CD1c-positive myeloid dendritic cell (primary cell): ENCODE measurements around the gene ZNF565.
"Not testable (repeated sequence)": the region's sequence is repeated elsewhere in the genome, so short reads cannot be mapped to it uniquely, and the experiment has no call there.

Experiments
- DNase-seq: peaks from one replicate; pipeline ENCODE4 v3.0.0-alpha.2; 2016; ENCODE audit errors: extremely low spot score

Gene ZNF565

GRCh38 chr19:36150586-36150985, 63.9 kb downstream of the ZNF565 start:
- no peak for DNase-seq

- no peak for DNase-seq
These were observed 64.6 kb downstream of the ZNF565 start for GRCh38 chr19:36149673-36150406.

- DNase-seq: no peak
These were observed 69.8 kb downstream of the ZNF565 start for GRCh38 chr19:36144624-36145023.

GRCh38 chr19:36142496-36142895, 72.0 kb downstream of the ZNF565 start:
- DNase-seq: no peak

- DNase-seq: no peak
These were observed 72.4 kb downstream of the ZNF565 start for GRCh38 chr19:36142046-36142445.

- peak; percentile 92 for DNase-seq
These were observed 73.2 kb downstream of the ZNF565 start for GRCh38 chr19:36141039-36141927.

- peak; percentile 20 for DNase-seq
These were observed 74.0 kb downstream of the ZNF565 start for GRCh38 chr19:36140304-36141038.

- DNase-seq: peak; percentile 97
These were observed 74.8 kb downstream of the ZNF565 start, which contains the start of gene CAPNS1 for GRCh38 chr19:36139473-36140303. Gene CAPNS1, plus strand, starts transcription at chr19:36140066. Its CDS starts 946 bp downstream, at chr19:36141012.

GRCh38 chr19:36139120-36139472, 75.4 kb downstream of the ZNF565 start:
- DNase-seq: no peak

GRCh38 chr19:36136964-36137686, 77.3 kb downstream of the ZNF565 start:
- no peak for DNase-seq

- not testable (repeated sequence) for DNase-seq
These were observed 79.6 kb downstream of the ZNF565 start for GRCh38 chr19:36134867-36135266.
